ENCODE measurements around the gene KRTAP27-1.

The KRTAP27-1 gene

DNA sequence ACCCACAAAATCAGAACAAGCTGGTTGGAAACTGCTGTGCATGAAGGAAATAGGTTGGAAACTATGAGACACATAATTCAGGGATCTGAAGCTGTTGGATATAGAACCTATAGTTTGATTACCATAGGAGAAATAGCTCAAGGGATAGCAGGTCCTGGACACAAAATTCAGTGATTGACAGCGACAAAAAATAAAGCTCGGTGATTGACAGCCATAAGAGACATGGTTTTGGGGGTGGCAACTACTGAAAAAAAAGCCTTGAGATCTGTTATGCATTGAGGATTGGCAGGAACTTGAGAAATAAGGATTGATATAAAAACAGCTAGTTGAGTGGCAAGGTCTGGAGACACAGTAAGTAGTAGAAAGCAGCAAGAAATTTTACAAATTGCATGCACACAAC is 48.3 kb downstream of the KRTAP27-1 start, which contains the start of gene KRTAP25-1:
Gene KRTAP25-1, minus strand, starts transcription at position 300 of the 400 bp plus-strand sequence. Its CDS starts 24 bp downstream, at position 276.
- no peak for DNase-seq (ENCODE audit: low read depth in 2 of 3, low spot score in 2 of 3)

Data from activated CD8-positive, alpha-beta memory T cell treated with anti-CD3 and anti-CD28 coated beads for 48 hours (primary cell).